Activated naive CD4-positive, alpha-beta T cell treated with anti-CD3 and anti-CD28 coated beads for 36 hours (primary cell): ENCODE measurements around the gene ERAL1. TPM values are rescaled to one million over a fixed set of nuclear protein-coding genes. Genes with fewer than 3 reads are reported as not detected.
"Not testable (repeated sequence)": the region's sequence is repeated elsewhere in the genome, so short reads cannot be mapped to it uniquely, and the experiment has no call there.

Source experiments
- CTCF ChIA-PET: fragments of 350-600 bp; sonication (Branson Sonifier 250); formaldehyde crosslinking; loops from one replicate; lab custom pipeline; 2021; ENCODE audit warnings: antibody characterized with exemption; lab: Charles Lee
- DNase-seq: peaks from one replicate; pipeline ENCODE4 v3.0.0-alpha.2; 2020
- H3K27ac Mint-ChIP-seq: one replicate; pipeline ENCODE4 v1.8.0; 2021; ENCODE audit warnings: mild to moderate bottlenecking, mixed read lengths
- H3K27me3 Mint-ChIP-seq: one replicate; pipeline ENCODE4 v1.8.0; 2021; ENCODE audit warnings: low read depth, mixed read lengths
- H3K36me3 Mint-ChIP-seq: one replicate; pipeline ENCODE4 v1.8.0; 2021; ENCODE audit warnings: low read depth, mixed read lengths
- H3K4me1 Mint-ChIP-seq: one replicate; pipeline ENCODE4 v1.8.0; 2021; ENCODE audit warnings: low read depth, mixed read lengths
- H3K4me3 Mint-ChIP-seq: one replicate; pipeline ENCODE4 v1.8.0; 2021; ENCODE audit warnings: mild to moderate bottlenecking, moderate library complexity, mixed read lengths
- H3K9me3 Mint-ChIP-seq: one replicate; pipeline ENCODE4 v1.8.0; 2021; ENCODE audit warnings: mixed read lengths
- intact Hi-C: fragments of 100-400 bp; cut with micrococcal nuclease; formaldehyde crosslinking; loops from one replicate; pipeline ENCODE4 v1.15.1; 2023
- total RNA-seq, 2 experiments: library from RNA; stranded (reverse); gene quantifications; one replicate each; pipeline ENCODE4 v1.2.3, GENCODE V29; 2021

Gene ERAL1
- total RNA-seq, 2 experiments from 2014 or later, result 51.2 to 60.4 TPM

DNA sequence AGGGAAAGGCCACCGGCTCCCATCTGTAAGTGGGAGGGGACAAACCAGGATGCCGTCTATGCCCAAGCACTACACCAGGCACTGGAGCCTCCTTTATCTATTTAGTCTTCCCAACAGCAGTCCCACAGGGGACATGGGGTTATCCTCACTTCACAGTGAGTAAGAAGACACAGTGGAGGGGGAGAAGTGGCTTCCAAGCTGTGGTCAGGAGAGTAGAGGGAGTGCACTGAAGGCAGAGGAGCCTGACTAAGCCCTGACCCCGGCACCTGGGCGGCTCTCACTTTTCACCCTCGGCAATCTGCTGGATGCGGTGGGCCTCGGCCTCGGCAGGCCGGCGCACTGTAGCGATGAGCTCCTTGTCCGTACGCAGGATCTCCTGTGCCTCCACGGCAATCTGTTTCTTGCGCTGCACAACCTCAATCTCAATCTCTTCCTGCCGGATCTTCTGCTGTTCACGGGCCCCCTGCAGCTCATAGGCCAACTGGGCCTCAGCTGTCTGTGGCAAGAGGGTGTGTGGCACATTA, 26.8 kb downstream of the ERAL1 start:
- CTCF ChIA-PET, result interaction anchor here (0.7 to 1.7 kb wide), 4 partner anchors 21 to 118 kb away, joined by 3 to 7 read pairs (median 4); no protein-coding TSS in a partner anchor
- no peak overlapping the region for H3K27ac Mint-ChIP-seq
- peaks cover 24% of the 10 kb centered on the region for H3K36me3 Mint-ChIP-seq
- peaks cover 19% of the 10 kb centered on the region for H3K4me1 Mint-ChIP-seq
- no peak for DNase-seq
- H3K27me3 Mint-ChIP-seq, result no peaks in the 10 kb centered on the region
- H3K4me3 Mint-ChIP-seq, result no peak overlapping the region
- no peaks in the 10 kb centered on the region for H3K9me3 Mint-ChIP-seq
- intact Hi-C loops, result no loop called here

DNA sequence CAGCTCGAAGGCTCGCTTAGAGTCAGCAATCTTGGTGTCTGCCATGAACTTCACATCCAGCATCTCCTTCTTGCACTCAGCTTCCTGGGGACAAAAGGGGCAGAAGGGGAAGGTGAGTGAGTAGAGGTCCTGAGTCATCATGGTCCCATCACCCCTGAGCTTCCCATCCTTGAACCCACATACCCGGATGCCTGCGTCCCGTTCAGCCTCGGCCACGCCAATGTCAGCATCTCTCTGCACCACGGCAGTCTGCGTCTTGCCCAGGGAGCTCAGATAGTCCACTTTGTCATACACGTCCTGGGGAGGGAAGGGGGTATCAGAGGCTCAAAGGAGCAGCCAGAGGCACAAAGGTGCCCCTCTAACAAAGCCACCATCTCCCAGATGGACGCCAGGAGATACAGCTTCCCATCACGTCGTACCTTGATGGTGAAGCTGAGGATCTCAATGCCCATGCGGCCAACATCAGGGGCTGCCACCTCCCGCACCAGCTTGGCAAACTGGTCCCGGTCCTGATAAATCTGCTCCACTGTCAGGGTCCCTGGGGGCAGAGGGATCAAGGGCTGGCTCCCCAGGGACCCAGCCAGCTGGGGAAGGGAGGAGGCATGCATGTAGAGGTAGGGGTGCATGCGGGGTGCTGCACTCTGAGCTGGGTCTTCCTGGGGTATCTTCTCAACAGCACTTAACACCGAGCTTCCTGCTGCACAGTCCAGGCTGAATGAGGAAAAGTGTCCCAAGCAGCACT, 27.5 kb downstream of the ERAL1 start:
- CTCF ChIA-PET, result interaction anchor here (0.6 to 1.7 kb wide), 7 partner anchors 15 to 156 kb away, joined by 3 to 7 read pairs (median 3); partner anchors contain the start of genes FLOT2 and TLCD1
- no peak overlapping the region for H3K4me3 Mint-ChIP-seq
- no peak for DNase-seq
- H3K27me3 Mint-ChIP-seq, result no peaks in the 10 kb centered on the region
- intact Hi-C loops, result no loop called here
- peaks cover 26% of the 10 kb centered on the region for H3K36me3 Mint-ChIP-seq
- H3K4me1 Mint-ChIP-seq, result peaks cover 13% of the 10 kb centered on the region
- H3K27ac Mint-ChIP-seq, result no peak overlapping the region
- H3K9me3 Mint-ChIP-seq, result no peaks in the 10 kb centered on the region

DNA sequence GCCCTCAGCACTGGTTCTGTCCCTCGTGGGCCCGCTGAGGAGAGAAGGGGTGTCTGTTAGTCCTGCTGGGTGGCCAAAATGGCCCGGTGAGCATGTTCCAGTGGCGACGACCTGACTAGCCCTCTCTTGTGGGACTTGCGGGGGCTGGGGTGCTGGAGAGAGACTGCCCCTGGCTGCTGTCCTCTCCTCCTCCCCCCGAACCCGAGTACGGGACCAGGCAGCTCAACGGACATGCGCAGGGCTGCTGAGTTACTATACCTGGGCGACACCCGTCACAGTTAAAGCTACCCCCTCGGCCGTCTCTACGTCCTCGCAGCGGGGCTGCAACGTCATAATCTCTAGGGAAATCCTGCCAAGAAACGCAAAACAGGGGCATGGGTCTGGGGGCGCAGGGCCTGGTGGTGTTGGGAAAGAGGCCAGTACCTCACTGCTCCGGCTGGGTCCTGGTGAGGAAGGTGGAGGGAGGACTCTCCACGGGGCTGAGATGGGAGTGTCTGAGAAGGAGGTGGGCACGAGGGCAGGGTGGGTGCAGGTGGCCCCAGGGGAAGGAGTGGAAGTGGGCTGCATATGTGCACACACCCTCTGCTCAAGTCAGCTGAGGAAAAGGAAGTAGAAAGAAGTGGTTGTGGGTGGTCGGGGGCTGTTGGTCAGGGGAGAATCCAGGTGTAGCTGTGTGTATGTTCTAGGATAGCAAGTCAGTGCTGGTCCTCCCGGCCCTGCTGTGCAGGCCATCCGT, 29.3 kb downstream of the ERAL1 start:
- H3K36me3 Mint-ChIP-seq, result peaks cover 17% of the 10 kb centered on the region
- intact Hi-C loops, result no loop called here

DNA sequence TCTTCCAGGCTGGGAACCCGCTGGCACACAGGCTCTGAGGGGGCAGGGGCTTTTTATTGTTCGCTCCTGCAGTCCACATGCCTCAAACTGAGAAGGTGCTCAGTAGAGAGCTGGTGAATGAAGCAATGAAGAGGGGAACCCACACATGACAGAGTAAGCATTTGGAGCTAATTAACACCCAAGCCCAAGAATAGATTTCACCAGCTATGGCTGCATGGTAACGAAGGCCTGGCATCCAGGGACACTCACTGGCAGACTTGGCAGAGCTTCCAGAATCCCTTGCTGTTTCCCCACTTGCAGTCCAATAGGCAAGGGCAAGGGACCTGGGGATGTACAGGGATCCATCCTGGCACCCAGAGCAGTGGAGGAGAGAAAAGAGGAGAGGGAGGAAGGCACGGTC, 30.5 kb downstream of the ERAL1 start:
- Mint-ChIP-seq H3K27ac (no peak overlapping the region), H3K27me3 (no peaks in the 10 kb centered on the region), H3K9me3 (no peaks in the 10 kb centered on the region), H3K4me1 (peaks cover 12% of the 10 kb centered on the region), H3K4me3 (no peak overlapping the region), H3K36me3 (peaks cover 12% of the 10 kb centered on the region)
- CTCF ChIA-PET, result no interaction called here
- intact Hi-C loops, result no loop called here
- DNase-seq, result no peak

More for the DNA sequence above, 29.3 kb downstream of the ERAL1 start:
- Mint-ChIP-seq H3K9me3 (no peaks in the 10 kb centered on the region), H3K4me3 (no peak overlapping the region), H3K27ac (no peak overlapping the region), H3K4me1 (peaks cover 4% of the 10 kb centered on the region), H3K27me3 (no peaks in the 10 kb centered on the region)
- no peak for DNase-seq
- CTCF ChIA-PET, result no interaction called here

GRCh38 chr17:28885951-28886350, 31.1 kb downstream of the ERAL1 start:
- Mint-ChIP-seq H3K4me3 (no peak overlapping the region), H3K27me3 (no peaks in the 10 kb centered on the region), H3K36me3 (peaks cover 11% of the 10 kb centered on the region), H3K9me3 (no peaks in the 10 kb centered on the region), H3K27ac (no peak overlapping the region), H3K4me1 (peaks cover 16% of the 10 kb centered on the region)
- DNase-seq, result no peak
- intact Hi-C loops, result no loop called here
- CTCF ChIA-PET, result interaction anchor here (1.0 kb wide), 1 partner anchor 122 kb away, joined by 3 read pairs; no protein-coding TSS in a partner anchor

GRCh38 chr17:28887871-28888471, 33.2 kb downstream of the ERAL1 start:
- intact Hi-C loops, result no loop called here
- Mint-ChIP-seq H3K4me3 (no peak overlapping the region), H3K4me1 (peaks cover 34% of the 10 kb centered on the region), H3K27me3 (no peaks in the 10 kb centered on the region), H3K27ac (no peak overlapping the region), H3K36me3 (peaks cover 11% of the 10 kb centered on the region), H3K9me3 (no peaks in the 10 kb centered on the region)
- DNase-seq, result no peak
- CTCF ChIA-PET, result interaction anchor here (0.6 to 0.8 kb wide), 3 partner anchors 26 to 125 kb away, joined by 3 to 4 read pairs (median 3); no protein-coding TSS in a partner anchor

- H3K27me3 Mint-ChIP-seq, result no peaks in the 10 kb centered on the region
- H3K4me1 Mint-ChIP-seq, result peaks cover 42% of the 10 kb centered on the region
- CTCF ChIA-PET, result no interaction called here
- H3K27ac Mint-ChIP-seq, result no peak overlapping the region
- no peak for DNase-seq
- intact Hi-C loops, result no loop called here
- H3K36me3 Mint-ChIP-seq, result peaks cover 15% of the 10 kb centered on the region
- no peaks in the 10 kb centered on the region for H3K9me3 Mint-ChIP-seq
- H3K4me3 Mint-ChIP-seq, result no peak overlapping the region
Observed at GRCh38 chr17:28888832-28889231, 34.0 kb downstream of the ERAL1 start.

DNA sequence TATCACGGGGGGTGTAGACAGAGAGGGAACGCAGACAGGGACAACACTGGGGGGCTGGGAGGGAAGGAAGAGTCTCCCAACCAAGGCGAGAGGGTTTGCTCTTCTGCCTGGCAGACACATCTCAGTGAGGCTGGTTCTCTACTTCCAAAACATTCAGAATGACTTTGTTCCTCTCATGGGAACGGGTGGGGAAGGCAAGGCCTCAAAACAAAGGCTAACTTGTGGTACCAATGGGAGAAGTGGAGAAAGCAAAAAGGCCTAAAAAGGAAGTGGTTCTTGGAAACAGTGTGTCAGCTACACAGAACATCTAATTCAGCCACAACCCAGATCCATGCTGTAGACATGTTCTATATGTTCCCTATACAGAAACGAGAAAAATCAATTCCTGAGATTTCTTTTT, 35.2 kb downstream of the ERAL1 start:
- intact Hi-C loops, result loop anchor here (10.0 kb wide), 1 partner anchor 245 kb away; no protein-coding TSS in a partner anchor
- H3K4me1 Mint-ChIP-seq, result peaks cover 49% of the 10 kb centered on the region

DNA sequence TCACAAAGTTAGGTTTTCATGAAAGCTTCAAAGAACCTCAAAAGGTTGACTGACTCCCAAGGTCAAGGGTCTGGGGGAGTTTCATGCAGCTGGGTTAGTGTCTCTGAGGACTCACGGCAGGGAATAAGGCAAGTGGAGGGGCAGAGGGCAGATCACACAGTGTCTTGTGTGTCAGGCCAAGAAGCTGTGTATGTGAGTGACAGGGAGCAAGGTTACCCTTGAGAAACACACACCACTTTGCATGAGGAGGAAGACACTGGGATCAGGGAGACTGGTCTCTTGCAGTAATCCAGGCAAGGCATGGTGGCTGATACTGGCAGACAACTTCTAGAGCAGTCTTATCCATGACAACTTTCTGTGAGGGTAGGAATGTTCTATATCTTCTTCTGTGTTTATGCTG, 36.4 kb downstream of the ERAL1 start:
- Mint-ChIP-seq H3K36me3 (peaks cover 11% of the 10 kb centered on the region), H3K27me3 (no peaks in the 10 kb centered on the region), H3K27ac (peak overlapping the region; percentile 77), H3K9me3 (no peaks in the 10 kb centered on the region), H3K4me3 (no peak overlapping the region), H3K4me1 (peaks cover 60% of the 10 kb centered on the region)
- CTCF ChIA-PET, result interaction anchor here (1.9 to 4.3 kb wide), 3 partner anchors 11 to 127 kb away, joined by 8 to 19 read pairs (median 9); no protein-coding TSS in a partner anchor
- intact Hi-C loops, result loop anchor here (10.0 kb wide), 1 partner anchor 244 kb away; no protein-coding TSS in a partner anchor
- no peak for DNase-seq

More for the DNA sequence above, 35.2 kb downstream of the ERAL1 start:
- Mint-ChIP-seq H3K36me3 (peaks cover 13% of the 10 kb centered on the region), H3K9me3 (no peaks in the 10 kb centered on the region), H3K4me3 (no peak overlapping the region), H3K27me3 (no peaks in the 10 kb centered on the region), H3K27ac (peak overlapping the region; percentile 53)
- CTCF ChIA-PET, result interaction anchor here (1.9 to 2.2 kb wide), 2 partner anchors 11 to 12 kb away, joined by 8 to 9 read pairs; no protein-coding TSS in a partner anchor
- DNase-seq, result no peak

DNA sequence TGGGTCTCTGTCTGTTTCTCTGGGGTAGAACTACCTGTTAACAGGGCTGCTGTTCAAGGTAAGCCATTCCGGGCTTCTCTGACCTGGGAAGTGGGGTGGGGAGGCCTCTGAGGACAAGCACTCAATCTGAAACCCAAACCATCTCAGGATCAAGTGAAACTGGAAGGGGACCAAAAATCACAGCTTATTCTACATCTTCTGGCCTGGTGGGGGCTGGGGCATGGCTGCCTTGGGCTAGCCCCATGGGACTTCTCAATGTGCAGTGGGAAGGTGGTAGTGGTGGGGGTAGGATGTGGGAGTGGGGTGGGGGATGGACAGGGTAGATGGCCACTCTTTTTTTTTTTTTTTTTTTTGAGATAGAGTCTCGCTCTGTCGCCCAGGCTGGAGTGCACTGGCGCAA, 37.2 kb downstream of the ERAL1 start:
- Mint-ChIP-seq H3K27ac (peak overlapping the region; percentile 77), H3K36me3 (peaks cover 11% of the 10 kb centered on the region), H3K4me3 (no peak overlapping the region), H3K4me1 (peaks cover 62% of the 10 kb centered on the region), H3K9me3 (no peaks in the 10 kb centered on the region), H3K27me3 (no peaks in the 10 kb centered on the region)
- CTCF ChIA-PET, result interaction anchor here (0.6 to 5.1 kb wide), 5 partner anchors 10 to 349 kb away, joined by 3 to 30 read pairs (median 17); partner anchors contain the start of genes DHRS13, NEK8 and TLCD1
- DNase-seq, result no peak
- intact Hi-C loops, result loop anchor here (10.0 kb wide), 1 partner anchor 243 kb away; no protein-coding TSS in a partner anchor

DNA sequence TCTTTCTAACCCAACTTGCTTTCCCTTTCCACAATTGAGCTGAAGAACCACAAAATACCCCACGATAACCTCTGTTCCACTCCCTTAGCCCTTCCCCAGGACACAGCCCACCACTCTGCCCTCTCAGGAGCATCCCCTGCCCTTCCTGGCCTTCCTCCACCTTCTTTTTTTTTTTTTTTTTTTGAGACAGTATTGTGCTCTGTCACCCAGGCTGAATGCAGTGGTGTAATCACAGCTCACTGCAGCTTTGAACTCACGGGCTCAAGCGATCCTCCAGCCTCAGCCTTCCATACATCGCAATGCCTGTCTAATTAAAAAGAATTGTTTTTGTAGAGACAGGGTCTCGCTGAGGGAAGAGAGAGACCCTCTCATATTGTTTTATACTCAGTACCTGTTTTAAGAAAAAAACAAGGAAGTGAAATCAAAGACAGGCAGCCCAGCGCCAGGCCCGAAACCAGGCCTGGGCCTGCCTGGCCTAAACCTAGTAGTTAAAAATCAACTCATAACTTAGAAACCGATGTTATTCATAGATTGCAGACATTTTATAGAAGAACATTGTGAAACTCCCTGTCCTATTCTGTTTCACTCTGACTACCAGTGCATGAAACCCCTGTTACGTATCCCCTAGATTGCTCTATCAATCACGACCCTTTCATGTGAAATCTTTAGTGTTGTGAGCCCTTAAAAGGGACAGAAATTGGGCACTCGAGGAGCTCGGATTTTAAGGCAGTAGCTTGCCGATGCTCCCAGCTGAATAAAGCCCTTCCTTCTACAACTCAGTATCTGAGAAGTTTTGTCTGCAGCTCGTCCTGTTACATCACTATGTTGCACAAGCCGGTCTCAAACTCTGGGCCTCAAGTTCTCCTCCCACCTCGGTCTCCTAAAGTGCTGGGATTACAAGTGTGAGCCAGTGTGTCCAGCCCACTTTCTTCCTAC, 38.7 kb downstream of the ERAL1 start:
- CTCF ChIA-PET, result interaction anchor here (0.6 to 5.1 kb wide), 12 partner anchors 9 to 166 kb away, joined by 3 to 30 read pairs (median 4); partner anchors contain the start of genes DHRS13, FAM222B, NEK8 and TLCD1
- Mint-ChIP-seq H3K4me3 (peak overlapping the region; percentile 75), H3K4me1 (peaks cover 72% of the 10 kb centered on the region), H3K36me3 (peaks cover 17% of the 10 kb centered on the region), H3K27ac (peak overlapping the region; percentile 100)
- peak; percentile 61 for DNase-seq
- intact Hi-C loops, result loop anchor here (10.0 kb wide), 1 partner anchor 241 kb away; no protein-coding TSS in a partner anchor
- H3K9me3 Mint-ChIP-seq, H3K27me3 Mint-ChIP-seq: not testable (repeated sequence)
